Inflammatory macrophage treated with lipopolysaccharide for 1 hour (primary cell): ENCODE results near the gene FBXL5.
A peak's percentile ranks its signal among the peaks of the same experiment; 100 is the strongest.

Experiments used
- DNase-seq, 2 donors: peaks; one replicate each; pipeline ENCODE4 v3.0.0-alpha.2; 2020 to 2022

FBXL5 gene

GRCh38 chr4:15655223-15656037, at the start of gene FBXL5:
FBXL5 (minus strand) TSS chr4:15655357; CDS start chr4:15655287, 70 bp downstream.
- peak; percentile 83 to 90 for DNase-seq

GRCh38 chr4:15704129-15704528, 49.0 kb upstream of the FBXL5 start:
- DNase-seq, result no peak

GRCh38 chr4:15703439-15703838, 48.3 kb upstream of the FBXL5 start:
- no peak for DNase-seq

- peak; percentile 80 to 87 for DNase-seq
Measured at GRCh38 chr4:15702941-15703403, 47.8 kb upstream of the FBXL5 start, which contains the start of gene BST1. BST1 (plus strand) TSS chr4:15703065; CDS start chr4:15703145, 80 bp downstream.

GRCh38 chr4:15696866-15697265, 41.7 kb upstream of the FBXL5 start:
- no peak for DNase-seq

GRCh38 chr4:15695729-15696128, 40.6 kb upstream of the FBXL5 start:
- no peak for DNase-seq

GRCh38 chr4:15695240-15695699, 40.1 kb upstream of the FBXL5 start:
- no peak for DNase-seq

- no peak for DNase-seq
Measured at GRCh38 chr4:15694431-15694830, 39.3 kb upstream of the FBXL5 start.

- no peak for DNase-seq
Measured at GRCh38 chr4:15692602-15693001, 37.4 kb upstream of the FBXL5 start.

- peak; percentile 31 to 43 for DNase-seq
Measured at GRCh38 chr4:15691346-15692135, 36.4 kb upstream of the FBXL5 start.

GRCh38 chr4:15690020-15690809, 35.1 kb upstream of the FBXL5 start:
- peak; percentile 85 to 91 for DNase-seq

GRCh38 chr4:15689540-15689939, 34.4 kb upstream of the FBXL5 start:
- peak; percentile 76 to 80 for DNase-seq

- DNase-seq, result no peak
Measured at GRCh38 chr4:15688051-15688450, 32.9 kb upstream of the FBXL5 start.

- no peak for DNase-seq
Measured at GRCh38 chr4:15684498-15684897, 29.3 kb upstream of the FBXL5 start.

GRCh38 chr4:15683143-15683495, 28.0 kb upstream of the FBXL5 start:
- peak; percentile 65 to 67 for DNase-seq

- peak in 1 of 2 donors; percentile 45 for DNase-seq
Measured at GRCh38 chr4:15682242-15683142, 27.3 kb upstream of the FBXL5 start.

GRCh38 chr4:15681372-15682241, 26.4 kb upstream of the FBXL5 start, which contains the start of gene FAM200B:
FAM200B (plus strand) TSS chr4:15681827; CDS start chr4:15686978, 5,151 bp downstream.
- DNase-seq, result peak; percentile 99 to 100

GRCh38 chr4:15681067-15681371, 25.9 kb upstream of the FBXL5 start:
- no peak for DNase-seq

GRCh38 chr4:15677507-15677988, 22.4 kb upstream of the FBXL5 start:
- DNase-seq, result no peak

GRCh38 chr4:15676899-15677298, 21.7 kb upstream of the FBXL5 start:
- DNase-seq, result no peak

- DNase-seq, result no peak
Measured at GRCh38 chr4:15676039-15676438, 20.9 kb upstream of the FBXL5 start.
